HFFc6 (cell line): ENCODE measurements around the gene ARHGEF4. TPM values are rescaled to one million over a fixed set of nuclear protein-coding genes. Genes with fewer than 3 reads are reported as not detected.

Experiments used
- DNase-seq: peaks from one replicate; pipeline ENCODE4 v3.0.0-alpha.2; 2018
- H3K27ac Mint-ChIP-seq: 2 replicates; pipeline ENCODE4 v1.8.0; 2020; ENCODE audit warnings: mild to moderate bottlenecking, mixed read lengths
- H3K27me3 Mint-ChIP-seq: 2 replicates; pipeline ENCODE4 v1.8.0; 2021; ENCODE audit warnings: mild to moderate bottlenecking, moderate library complexity, mixed read lengths; ENCODE audit not compliant: insufficient read depth
- H3K36me3 Mint-ChIP-seq: 2 replicates; pipeline ENCODE4 v1.8.0; 2021; ENCODE audit warnings: low read depth, mixed read lengths
- H3K4me1 Mint-ChIP-seq: 2 replicates; pipeline ENCODE4 v1.8.0; 2020; ENCODE audit warnings: low read depth, mixed read lengths
- H3K4me3 Mint-ChIP-seq: 2 replicates; pipeline ENCODE4 v1.8.0; 2020; ENCODE audit warnings: mild to moderate bottlenecking, moderate library complexity, mixed read lengths
- H3K9me3 Mint-ChIP-seq: 2 replicates; pipeline ENCODE4 v1.8.0; 2020; ENCODE audit warnings: mild to moderate bottlenecking, mixed read lengths
- CTCF ChIP-seq: fragments of 200-600 bp; sonication (generic); IDR thresholded peaks from 2 replicates; pipeline ENCODE4 v1.5.0; 2021; ENCODE audit warnings: antibody characterized with exemption, mild to moderate bottlenecking
- total RNA-seq, 6 experiments: library from RNA; stranded (reverse); fragmentation: NEBNext Ultra II Directional; extraction: Animal tissue kit (Norgen Biotek cat#: 25700); gene quantifications; 2 replicates in 1 of 6; 3 replicates in 5 of 6; pipeline ENCODE4 v1.2.3, GENCODE V29; 2021

ARHGEF4 gene
- total RNA-seq, 6 experiments from 2014 or later, result 0.94 to 2.2 (median 1.4) TPM

- H3K9me3 Mint-ChIP-seq, result no peaks in the 10 kb centered on the region
- peaks cover 32% of the 10 kb centered on the region for H3K27me3 Mint-ChIP-seq
- peaks cover 8% of the 10 kb centered on the region; the same call in 1 of the 2 replicates for H3K4me1 Mint-ChIP-seq
- TF ChIP-seq CTCF, result no peak
- no peaks in the 10 kb centered on the region for H3K36me3 Mint-ChIP-seq
- no peak overlapping the region for H3K4me3 Mint-ChIP-seq
- H3K27ac Mint-ChIP-seq, result no peak overlapping the region
- no peak for DNase-seq
Observed at GRCh38 chr2:131039101-131039440, 202.4 kb downstream of the ARHGEF4 start.

- no peak overlapping the region for H3K27ac Mint-ChIP-seq
- DNase-seq, result no peak
- no peak overlapping the region for H3K4me3 Mint-ChIP-seq
- H3K27me3 Mint-ChIP-seq, result peaks cover 27% of the 10 kb centered on the region
- TF ChIP-seq CTCF, result no peak
- no peaks in the 10 kb centered on the region for H3K36me3 Mint-ChIP-seq
- 0 out of 2 replicates have a peak, but pooled peaks cover 5% of the 10 kb centered on the region for H3K4me1 Mint-ChIP-seq
- H3K9me3 Mint-ChIP-seq, result no peaks in the 10 kb centered on the region
Observed at GRCh38 chr2:131039535-131039907, 202.8 kb downstream of the ARHGEF4 start.

- Mint-ChIP-seq H3K27ac (no peak overlapping the region), H3K4me1 (0 out of 2 replicates have a peak, but pooled peaks cover 5% of the 10 kb centered on the region), H3K9me3 (no peaks in the 10 kb centered on the region), H3K4me3 (no peak overlapping the region), H3K27me3 (peaks cover 26% of the 10 kb centered on the region), H3K36me3 (no peaks in the 10 kb centered on the region)
- no peak for DNase-seq
- no peak for TF ChIP-seq CTCF
Observed at GRCh38 chr2:131039908-131040660, 203.4 kb downstream of the ARHGEF4 start.

- TF ChIP-seq CTCF, result no peak
- Mint-ChIP-seq H3K27ac (no peak overlapping the region), H3K9me3 (no peaks in the 10 kb centered on the region), H3K4me3 (no peak overlapping the region), H3K27me3 (peaks cover 22% of the 10 kb centered on the region), H3K4me1 (0 out of 2 replicates have a peak, but pooled peaks cover 5% of the 10 kb centered on the region), H3K36me3 (no peaks in the 10 kb centered on the region)
- DNase-seq, result no peak
Observed at GRCh38 chr2:131040661-131041401, 204.1 kb downstream of the ARHGEF4 start.

- Mint-ChIP-seq H3K4me3 (no peak overlapping the region), H3K27me3 (peaks cover 16% of the 10 kb centered on the region), H3K4me1 (0 out of 2 replicates have a peak, but pooled peaks cover 5% of the 10 kb centered on the region), H3K9me3 (no peaks in the 10 kb centered on the region), H3K27ac (no peak overlapping the region), H3K36me3 (0 out of 2 replicates have a peak, but pooled peaks cover 1% of the 10 kb centered on the region)
- TF ChIP-seq CTCF, result no peak
- DNase-seq, result no peak
Observed at GRCh38 chr2:131041402-131042147, 204.9 kb downstream of the ARHGEF4 start.
